ENCODE data around the gene TSNAX. TPM values are rescaled to one million over a fixed set of nuclear protein-coding genes. Genes with fewer than 3 reads are reported as not detected.

TSNAX gene
- total and polyA plus RNA-seq, 12 donors: 11.6 to 98.3 (median 42.2) TPM

- Histone ChIP-seq H3K4me3 (no peak overlapping the region), H3K27ac (no peak overlapping the region), H3K36me3 (replicated peaks in 1 of 2) (no peaks in the 10 kb centered on the region), H3K9me3 (replicated peaks in 1 of 3) (no peaks in the 10 kb centered on the region), H3K27me3 (no peaks in the 10 kb centered on the region), H3K4me1 (replicated peaks in 1 of 2) (peaks cover 5 to 15% of the 10 kb centered on the region in 2 donors)
- intact Hi-C loops (cut with DNase I): no loop called here
- WGBS, 4 donors: 92 to 100% (median 95%) methylated on average over 1 of the region's 1 CpG
- DNase-seq: no peak
- TF ChIP-seq, protein P1, sequence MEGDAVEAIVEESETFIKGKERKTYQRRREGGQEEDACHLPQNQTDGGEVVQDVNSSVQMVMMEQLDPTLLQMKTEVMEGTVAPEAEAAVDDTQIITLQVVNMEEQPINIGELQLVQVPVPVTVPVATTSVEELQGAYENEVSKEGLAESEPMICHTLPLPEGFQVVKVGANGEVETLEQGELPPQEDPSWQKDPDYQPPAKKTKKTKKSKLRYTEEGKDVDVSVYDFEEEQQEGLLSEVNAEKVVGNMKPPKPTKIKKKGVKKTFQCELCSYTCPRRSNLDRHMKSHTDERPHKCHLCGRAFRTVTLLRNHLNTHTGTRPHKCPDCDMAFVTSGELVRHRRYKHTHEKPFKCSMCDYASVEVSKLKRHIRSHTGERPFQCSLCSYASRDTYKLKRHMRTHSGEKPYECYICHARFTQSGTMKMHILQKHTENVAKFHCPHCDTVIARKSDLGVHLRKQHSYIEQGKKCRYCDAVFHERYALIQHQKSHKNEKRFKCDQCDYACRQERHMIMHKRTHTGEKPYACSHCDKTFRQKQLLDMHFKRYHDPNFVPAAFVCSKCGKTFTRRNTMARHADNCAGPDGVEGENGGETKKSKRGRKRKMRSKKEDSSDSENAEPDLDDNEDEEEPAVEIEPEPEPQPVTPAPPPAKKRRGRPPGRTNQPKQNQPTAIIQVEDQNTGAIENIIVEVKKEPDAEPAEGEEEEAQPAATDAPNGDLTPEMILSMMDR (IDR thresholded peaks at IDR 0.05): no peak
- TF ChIP-seq POLR2A (IDR thresholded peaks at IDR 0.05): no peak
Observed at GRCh38 chr1:231557411-231557810, 28.9 kb downstream of the TSNAX start.

DNA sequence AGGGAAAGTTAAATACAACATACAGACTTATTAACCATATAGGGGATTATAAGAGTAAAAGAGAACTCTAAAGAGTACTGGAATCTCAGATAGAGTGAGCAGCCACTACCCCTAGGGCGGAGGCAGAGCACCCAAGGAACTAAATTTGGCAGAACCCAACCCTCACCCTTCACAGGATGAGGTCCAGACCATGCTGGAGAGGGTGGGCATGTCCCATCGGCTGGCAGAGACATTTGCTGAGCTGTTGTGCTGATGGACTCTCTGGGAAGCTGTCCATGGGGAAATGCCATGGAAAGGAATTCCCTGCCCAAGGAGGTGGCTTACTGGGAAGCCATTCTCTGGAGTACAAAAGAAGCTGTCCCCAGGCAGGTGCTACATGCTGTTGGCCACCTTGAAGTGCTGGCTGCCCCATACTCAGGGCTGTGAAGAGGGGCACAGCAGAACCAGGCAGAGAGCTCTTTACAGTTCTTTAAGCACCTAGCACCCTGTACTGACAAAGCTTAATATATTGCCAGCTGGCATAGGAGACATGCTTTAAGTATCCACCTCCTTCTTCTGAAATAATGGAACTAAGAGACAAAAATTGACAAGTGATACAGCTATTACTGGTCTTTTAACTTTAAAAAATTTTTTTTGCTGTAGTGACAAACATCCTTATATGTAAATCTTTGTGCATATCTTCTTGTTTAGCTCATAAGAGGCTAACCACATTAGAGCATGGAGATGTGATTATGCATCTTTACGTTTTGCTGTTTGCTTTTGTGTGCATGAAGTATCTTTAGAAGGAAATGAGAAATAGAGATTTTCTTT lies 29.6 kb downstream of the TSNAX start:
- Histone ChIP-seq H3K27me3 (no peaks in the 10 kb centered on the region), H3K27ac (no peak overlapping the region), H3K4me1 (replicated peaks in 1 of 2) (peaks cover 4 to 12% of the 10 kb centered on the region in 2 donors), H3K36me3 (replicated peaks in 1 of 2) (no peaks in the 10 kb centered on the region), H3K9me3 (replicated peaks in 1 of 3) (no peaks in the 10 kb centered on the region), H3K4me3 (no peak overlapping the region)
- 86 to 94% (median 89%) methylated on average over 3 of the region's 3 CpGs for WGBS, 4 donors
- no peak for DNase-seq
- no peak for TF ChIP-seq POLR2A (IDR thresholded peaks at IDR 0.05)
- TF ChIP-seq, protein P1 (IDR thresholded peaks at IDR 0.05): no peak
- intact Hi-C loops (cut with DNase I): no loop called here

- no peak for TF ChIP-seq POLR2A (IDR thresholded peaks at IDR 0.05)
- TF ChIP-seq, protein P1 (IDR thresholded peaks at IDR 0.05): no peak
- H3K27ac ChIP-seq: no peak overlapping the region
- H3K27me3 ChIP-seq: no peaks in the 10 kb centered on the region
- H3K4me3 ChIP-seq: no peak overlapping the region
- 74 to 80% (median 75%) methylated on average over 2 of the region's 2 CpGs for WGBS, 4 donors
- no peaks in the 10 kb centered on the region for H3K9me3 ChIP-seq (replicated peaks in 1 of 3)
- peak in 3 of 7 donors; percentile 18 to 38 (median 22) for DNase-seq
- intact Hi-C loops (cut with DNase I): no loop called here
- H3K36me3 ChIP-seq (replicated peaks in 1 of 2): no peaks in the 10 kb centered on the region
- H3K4me1 ChIP-seq (replicated peaks in 1 of 2): peaks cover 0 to 8% of the 10 kb centered on the region in 2 donors
Observed at GRCh38 chr1:231558708-231559185, 30.3 kb downstream of the TSNAX start.

- no peak overlapping the region for H3K4me3 ChIP-seq
- 93 to 99% (median 98%) methylated on average over 3 of the region's 3 CpGs for WGBS, 4 donors
- H3K27me3 ChIP-seq: no peaks in the 10 kb centered on the region
- H3K9me3 ChIP-seq (replicated peaks in 1 of 3): no peaks in the 10 kb centered on the region
- intact Hi-C loops (cut with DNase I): no loop called here
- no peak for TF ChIP-seq POLR2A (IDR thresholded peaks at IDR 0.05)
- TF ChIP-seq, protein P1 (IDR thresholded peaks at IDR 0.05): no peak
- peaks cover 0 to 11% of the 10 kb centered on the region in 2 donors for H3K36me3 ChIP-seq (replicated peaks in 1 of 2)
- no peak overlapping the region for H3K27ac ChIP-seq
- H3K4me1 ChIP-seq (replicated peaks in 1 of 2): peaks cover 0 to 8% of the 10 kb centered on the region in 2 donors
- no peak for DNase-seq
Observed at GRCh38 chr1:231561647-231562383, 33.3 kb downstream of the TSNAX start.

Measured in adrenal gland (tissue), 12 donors.